Measurements from ENCODE around the gene HIF1A.
"Not testable (repeated sequence)": the region's sequence is repeated elsewhere in the genome, so short reads cannot be mapped to it uniquely, and the experiment has no call there.

The HIF1A gene

DNA sequence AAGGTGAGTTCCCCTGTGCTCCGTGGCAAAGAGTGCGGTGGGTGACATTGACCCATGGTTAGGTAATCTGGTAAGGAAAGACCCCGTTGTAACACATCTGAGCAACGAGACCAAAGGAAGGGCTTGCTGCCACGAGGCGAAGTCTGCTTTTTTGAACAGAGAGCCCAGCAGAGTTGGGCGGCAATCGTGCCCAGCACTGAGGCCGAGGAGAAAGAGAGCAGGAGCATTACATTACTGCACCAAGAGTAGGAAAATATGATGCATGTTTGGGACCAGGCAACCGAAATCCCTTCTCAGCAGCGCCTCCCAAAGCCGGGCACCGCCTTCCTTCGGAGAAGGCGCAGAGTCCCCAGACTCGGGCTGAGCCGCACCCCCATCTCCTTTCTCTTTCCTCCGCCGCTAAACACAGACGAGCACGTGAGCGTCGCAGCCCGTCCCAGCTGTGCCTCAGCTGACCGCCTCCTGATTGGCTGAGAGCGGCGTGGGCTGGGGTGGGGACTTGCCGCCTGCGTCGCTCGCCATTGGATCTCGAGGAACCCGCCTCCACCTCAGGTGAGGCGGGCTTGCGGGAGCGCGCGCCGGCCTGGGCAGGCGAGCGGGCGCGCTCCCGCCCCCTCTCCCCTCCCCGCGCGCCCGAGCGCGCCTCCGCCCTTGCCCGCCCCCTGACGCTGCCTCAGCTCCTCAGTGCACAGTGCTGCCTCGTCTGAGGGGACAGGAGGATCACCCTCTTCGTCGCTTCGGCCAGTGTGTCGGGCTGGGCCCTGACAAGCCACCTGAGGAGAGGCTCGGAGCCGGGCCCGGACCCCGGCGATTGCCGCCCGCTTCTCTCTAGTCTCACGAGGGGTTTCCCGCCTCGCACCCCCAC lies at the start of gene HIF1A:
Gene HIF1A (plus strand): TSS at position 684 of the 865 bp plus-strand sequence. CDS start 292 bp downstream, outside the sequence.
- DNase-seq, result peak; percentile 100

DNA sequence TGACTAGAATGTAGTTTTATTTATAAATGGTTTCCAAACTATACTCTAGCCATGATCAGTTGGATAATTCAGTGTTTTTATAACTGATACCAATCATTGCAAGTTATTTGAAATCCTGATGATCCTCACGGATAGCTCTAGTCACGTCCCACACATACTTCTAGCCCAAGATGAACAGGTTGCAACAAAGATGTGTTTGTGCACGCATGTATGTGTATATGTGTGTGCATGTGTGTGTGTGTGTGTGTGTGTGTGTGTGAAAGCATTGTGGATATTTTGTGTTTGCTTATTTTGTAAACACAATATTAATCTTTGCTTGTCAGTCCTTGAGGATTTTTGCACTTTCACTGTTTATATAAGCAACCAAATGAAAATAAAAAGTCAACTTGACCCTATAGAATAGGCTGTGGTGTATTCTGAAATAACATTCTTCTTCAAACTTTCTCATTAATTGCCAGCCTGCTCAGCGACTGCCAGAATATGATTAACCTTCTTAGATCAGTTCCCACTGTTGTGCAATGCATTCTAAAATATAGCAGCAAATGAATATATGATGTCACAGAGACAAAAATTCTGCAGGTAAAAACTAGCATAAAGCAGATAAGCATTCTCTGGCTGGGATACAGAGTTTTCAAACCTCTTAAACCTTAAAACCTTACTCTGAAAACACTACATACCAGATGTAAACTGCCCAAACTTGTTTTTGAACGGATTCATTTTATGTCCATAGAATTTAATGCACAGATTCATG lies 48.8 kb upstream of the HIF1A start:
- DNase-seq, result no peak

DNA sequence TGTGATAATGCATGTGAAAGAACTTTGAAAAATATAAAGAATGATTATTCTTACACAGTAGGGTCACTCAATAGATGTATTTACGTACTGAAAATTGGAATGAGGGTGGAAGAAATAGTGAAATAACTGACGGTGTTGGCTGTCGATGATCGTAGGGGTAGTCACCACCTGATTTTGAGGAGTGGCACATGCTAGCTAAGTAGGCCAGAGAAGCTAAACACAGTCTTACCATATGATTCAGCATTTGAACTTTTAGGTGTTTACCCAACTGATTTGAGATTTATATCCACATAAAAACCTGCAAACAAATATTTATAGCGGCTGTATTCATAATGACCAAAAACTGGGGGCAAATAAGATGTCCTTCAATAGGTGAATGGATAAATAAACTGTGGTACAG lies 47.6 kb upstream of the HIF1A start:
- no peak for DNase-seq

DNA sequence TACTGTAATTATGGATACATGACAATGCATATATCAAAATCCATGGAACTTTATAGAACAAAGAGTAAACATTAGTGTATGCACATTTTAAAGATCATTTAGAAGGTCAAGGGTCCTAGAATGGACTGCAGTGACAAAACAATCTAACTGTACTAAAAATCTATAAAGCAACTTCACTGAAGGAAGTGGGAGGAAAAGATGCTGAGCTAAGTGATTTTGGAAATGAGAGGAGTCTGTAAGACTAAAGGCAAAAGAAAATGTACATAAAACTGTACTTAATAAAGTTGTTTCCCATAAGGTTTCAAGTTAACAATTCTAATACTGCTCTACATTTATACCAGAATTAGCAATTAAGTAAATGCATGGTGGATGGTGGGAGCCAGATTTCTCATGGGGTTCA lies 46.9 kb upstream of the HIF1A start:
- DNase-seq, result no peak

DNA sequence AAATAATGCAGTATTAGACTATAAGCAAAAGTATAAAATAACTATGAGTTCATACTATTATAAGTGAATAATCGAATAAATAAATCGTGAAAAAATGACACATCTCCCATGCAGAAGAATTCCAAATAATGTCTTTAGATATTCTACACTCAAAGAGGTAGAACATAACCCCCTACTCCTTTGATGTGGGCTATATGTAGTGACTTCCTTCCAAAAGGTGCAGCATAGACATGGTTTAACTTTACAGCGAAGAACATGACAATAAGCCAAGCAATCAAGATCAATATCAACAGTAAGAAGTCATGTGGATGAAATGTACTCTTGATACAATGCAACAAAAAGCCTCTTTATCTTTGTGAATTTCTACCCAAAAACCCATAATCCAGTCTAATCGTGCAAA lies 46.0 kb upstream of the HIF1A start:
- DNase-seq, result no peak

DNA sequence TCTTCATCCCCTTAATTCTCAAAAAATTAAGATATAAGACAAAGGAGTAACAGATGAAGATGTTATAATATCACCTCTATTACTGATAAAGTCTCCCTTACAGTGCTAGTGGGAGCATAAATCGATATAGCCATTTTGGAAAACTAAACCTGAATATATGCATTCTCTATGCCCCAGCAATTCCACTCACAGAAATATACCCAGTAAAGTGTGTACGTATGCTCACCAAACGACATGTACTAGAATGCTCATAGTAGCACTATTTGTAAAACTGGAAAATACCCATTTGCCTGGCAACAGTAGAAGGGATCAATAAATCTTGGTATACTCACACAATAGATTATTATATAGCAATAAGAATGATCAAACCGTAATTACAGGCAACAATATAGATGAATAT lies 44.0 kb upstream of the HIF1A start:
- no peak for DNase-seq

DNA sequence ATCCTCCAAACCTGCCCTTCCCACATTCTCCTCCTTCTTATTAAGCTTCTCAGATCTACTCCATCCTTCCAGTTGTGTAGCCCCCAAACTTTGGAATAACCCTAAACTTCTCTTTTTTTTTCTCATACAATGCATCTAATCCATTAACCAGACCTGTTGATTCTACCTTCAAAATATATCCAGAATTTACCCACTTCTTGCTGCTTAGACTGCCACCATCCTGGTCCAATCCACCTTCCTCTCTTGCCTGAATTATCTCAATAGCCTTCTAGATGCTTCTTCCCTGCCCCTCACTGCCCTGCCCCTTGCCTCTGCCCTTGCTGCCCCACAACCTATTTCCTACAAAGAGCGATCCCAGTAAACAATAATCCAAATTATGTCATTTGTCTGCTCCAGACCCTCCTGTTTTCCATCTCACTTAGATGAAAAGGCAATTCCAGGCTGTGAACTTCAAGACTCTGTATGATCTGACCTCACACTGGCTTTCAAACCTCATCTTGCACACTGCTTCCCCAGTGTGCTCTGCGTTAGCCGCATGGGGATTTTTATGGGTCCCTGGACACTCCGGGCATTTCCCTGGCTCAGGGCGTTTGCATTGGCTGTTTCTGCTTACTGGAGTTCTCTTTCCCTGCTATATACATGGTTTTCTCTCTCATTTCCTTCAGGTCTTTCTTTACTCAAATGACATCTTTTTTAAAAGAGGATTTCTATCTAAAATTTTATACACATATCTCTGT lies 42.6 kb upstream of the HIF1A start:
- DNase-seq, result peak; percentile 65

DNA sequence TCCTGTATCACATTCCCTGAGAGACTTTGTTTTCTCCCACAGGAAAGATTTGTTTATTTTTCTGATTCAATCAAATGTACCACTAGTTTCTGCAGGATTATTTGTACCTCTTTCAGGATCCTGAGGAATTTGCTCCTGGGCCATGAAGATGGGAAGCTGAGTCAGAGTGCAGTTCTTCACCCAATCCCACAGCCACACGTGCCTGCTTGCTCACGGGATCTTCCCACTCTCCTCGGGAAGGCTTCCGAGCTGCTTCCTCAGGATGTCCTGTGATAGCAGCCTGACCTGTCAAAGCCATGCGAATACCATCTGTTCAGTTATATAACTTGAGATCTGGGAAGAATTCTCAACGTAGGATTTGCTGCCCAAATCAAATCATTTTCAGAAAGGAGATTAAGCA lies 41.8 kb upstream of the HIF1A start:
- DNase-seq, result peak; percentile 36

DNA sequence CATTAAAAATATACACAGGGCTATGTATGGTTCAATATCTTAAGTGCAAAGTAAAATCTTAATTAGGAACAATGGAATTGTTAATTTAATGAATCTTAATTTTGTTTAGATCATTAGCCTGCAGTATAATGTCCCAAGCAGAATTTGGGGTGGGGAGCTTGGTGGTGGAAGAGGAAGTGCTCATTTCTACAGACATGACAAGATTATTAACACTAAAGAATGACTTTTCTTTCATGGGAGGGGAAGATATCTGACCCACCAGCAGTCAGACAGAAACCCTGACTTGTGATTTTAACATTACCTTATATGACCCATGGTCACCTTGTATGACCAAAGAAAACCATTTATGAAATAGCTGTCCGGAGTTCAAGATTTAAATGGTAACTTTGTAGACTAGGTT lies 41.3 kb upstream of the HIF1A start:
- no peak for DNase-seq

DNA sequence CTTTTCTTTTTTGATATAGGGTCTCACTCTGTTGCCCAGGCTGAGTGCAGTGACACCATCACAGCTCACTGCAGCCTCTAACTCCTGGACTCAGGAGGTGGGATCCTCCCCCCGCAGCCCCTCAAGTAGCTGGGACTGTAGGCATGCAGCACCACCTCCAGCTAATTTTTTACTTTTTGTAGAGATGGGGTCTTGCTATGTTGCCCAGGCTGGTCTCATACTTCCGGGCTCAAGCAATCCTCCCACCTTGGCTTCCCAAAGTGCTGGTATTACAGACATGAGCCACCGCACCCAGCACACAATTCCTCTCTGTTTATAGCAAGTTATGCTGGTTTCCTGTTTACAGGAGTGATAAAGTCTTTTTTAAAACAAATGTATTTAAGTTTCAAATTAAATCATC lies 39.5 kb upstream of the HIF1A start:
- DNase-seq, result no peak

DNA sequence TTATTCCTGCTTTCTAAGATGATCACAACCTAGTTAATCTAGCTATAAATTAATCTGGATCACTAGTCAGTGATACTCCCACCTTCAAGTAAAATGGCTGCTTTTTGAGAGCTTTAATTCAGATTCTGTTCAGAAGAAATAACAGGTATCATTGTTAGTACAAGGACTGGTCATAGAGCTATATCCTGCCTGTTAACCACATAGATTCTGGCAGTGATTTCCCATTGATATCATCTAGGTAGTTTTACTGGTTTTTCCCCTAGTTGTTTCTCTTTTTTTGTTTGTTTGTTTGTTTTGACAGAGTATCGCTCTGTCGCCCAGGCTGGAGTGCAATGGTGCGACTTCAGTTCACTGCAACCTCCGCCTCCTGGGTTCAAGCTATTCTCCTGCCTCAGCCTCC lies 39.0 kb upstream of the HIF1A start:
- no peak for DNase-seq

DNA sequence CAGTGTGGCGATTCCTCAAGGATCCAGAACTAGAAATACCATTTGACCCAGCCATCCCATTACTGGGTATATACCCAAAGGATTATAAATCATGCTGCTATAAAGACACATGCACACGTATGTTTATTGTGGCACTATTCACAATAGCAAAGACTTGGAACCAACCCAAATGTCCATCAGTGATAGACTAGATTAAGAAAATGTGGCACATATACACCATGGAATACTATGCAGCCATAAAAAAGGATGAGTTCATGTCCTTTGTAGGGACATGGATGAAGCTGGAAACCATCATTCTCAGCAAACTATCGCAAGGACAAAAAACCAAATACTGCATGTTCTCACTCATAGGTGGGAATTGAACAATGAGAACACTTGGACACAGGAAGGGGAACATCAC lies 37.2 kb upstream of the HIF1A start:
- not testable (repeated sequence) for DNase-seq

DNA sequence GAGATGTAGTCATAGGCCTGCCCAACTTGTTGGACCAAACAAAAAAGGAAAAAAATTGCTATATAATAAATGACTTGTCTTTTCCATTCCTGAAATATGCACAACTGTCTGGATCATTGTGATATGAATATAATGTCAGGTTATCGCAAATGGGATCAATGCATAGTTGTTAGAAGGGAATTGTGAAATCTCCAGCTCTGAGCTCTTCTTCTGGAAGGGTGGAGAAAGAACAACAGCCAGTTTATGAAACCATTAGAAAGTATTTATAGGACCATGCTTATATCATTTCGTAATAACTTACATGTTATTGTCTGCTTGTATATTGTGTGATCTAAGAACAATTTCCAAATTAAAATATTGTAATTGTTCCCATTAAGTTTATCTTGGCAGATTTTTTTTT lies 35.7 kb upstream of the HIF1A start:
- no peak for DNase-seq

DNA sequence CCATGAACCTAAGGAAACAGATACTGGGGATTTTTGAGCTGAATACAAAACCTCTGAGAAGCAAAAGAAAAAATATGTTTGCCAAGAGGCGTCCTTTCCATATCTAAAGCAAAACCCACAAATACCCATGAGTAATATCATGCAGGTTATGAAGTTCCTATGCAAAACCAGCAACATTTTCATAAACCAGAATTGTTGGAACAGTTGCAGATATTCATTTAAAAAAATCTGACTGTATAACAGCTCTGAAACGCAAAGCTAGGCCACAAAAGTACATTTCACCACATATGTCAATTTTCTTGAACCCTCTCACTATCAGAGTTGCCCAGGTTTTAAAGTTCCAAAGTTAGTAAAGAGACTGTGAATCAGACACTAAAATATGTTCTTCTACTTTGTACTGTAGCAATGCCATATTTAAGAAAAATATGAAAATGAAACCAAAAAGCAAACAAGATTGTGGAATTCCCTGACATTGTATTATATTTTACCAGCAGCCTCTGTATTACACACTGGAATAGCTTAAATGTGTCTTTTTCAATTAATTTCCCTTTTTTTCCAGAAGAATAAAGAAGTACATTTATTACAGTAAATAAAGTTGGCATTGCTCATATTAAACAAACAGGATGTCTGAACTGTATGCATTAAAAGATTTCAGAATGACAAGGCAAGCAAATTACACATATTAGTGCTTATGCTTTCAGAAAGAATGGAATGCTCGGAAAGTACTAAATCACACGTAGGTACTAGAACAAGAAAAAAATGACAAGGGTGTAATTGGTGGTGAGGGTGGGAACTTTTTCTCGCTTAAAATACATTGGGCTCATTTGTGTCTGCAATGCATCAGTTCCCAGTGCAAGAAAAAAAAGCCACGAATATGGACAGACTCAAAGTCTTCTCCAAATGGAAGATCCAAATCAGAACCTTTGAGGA lies 33.6 kb upstream of the HIF1A start:
- no peak for DNase-seq

DNA sequence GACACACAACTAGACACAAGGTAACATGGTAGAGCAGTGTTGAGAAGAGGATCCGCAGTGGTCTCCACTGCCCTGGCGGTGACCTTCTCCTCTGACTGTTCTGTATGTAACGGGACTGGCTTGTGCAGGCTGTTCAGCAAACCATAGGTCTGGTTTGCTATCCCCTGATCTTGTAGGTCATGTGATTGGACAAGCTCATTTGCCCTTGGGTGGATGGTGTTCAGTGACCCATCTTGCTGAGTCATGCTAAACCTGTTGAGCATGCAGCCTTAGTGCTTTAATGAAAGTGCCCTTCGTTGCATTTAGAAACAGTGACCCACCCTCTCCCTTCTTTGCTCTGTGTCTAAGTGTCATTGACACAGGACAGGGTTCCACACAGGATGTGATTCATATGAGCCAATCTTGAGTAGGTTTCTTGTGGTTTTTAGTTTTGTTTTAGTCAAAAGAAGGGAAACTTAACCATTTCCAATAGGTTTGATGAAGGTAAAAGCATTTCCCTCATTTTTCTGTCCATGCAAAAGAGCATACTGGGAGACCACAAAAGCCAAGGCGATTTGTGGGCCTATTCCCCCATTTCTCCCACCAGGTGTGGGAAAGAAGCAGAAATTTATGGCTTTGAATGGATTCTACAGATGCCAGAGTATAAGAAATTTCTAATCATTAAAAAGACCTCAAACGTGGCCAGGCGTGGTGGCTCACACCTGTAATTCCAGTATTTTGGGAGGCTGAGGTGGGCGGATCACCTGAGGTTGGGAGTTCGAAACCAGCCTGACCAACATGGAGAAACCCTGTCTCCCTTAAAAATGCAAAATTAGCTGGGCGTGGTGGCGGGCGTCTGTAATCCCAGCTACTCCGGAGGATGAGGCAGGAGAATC lies 32.6 kb upstream of the HIF1A start:
- DNase-seq, result peak; percentile 40

DNA sequence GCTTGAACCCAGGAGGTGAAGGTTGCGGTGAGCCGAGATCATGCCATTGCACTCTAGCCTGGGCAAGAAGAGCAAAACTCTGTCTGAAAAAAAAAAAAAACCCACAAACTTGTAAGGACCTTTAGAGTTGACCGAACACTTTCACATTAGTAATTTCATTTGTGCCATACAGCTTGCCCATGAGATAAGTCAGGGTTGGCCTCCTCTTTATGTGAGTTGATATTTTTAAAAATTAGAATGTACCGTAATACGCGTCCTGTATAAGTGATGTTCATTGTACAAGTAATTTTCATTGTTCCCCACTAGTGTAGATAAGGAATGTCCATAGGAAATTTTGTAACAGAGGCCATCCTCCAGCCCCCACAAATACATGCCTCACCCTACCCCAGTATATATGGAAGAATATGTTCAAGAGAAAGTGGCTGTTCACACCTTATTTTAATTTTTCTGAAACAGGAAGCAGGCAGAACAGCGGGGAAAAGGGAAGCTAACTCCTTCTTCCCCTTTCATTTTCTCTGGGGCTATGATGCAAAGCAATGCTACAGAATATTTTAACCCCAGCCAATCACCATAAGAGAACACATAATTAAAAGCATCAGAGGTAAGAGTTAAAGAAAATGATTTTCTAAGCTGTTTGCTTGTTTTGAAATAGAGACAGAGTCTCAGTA lies 31.9 kb upstream of the HIF1A start:
- DNase-seq, result no peak

DNA sequence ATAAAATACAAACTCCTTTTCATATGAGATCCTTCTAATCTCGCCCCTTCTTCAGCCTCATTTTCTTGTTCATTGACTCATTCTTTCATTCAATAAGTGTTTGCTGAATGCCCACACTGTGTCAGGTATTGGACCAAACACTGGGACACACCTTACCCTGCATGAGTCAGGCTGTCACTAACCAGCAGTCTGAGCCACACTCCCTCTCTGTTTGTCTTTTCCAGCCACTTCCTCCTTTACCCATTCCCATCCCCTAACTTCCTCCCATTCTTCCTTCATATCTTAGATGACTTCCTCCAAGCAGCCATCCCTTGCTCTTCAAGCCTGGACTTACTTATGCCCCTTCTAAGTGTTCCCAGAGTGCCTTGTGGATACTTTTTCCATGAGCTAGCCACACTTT lies 27.0 kb upstream of the HIF1A start:
- no peak for DNase-seq

DNA sequence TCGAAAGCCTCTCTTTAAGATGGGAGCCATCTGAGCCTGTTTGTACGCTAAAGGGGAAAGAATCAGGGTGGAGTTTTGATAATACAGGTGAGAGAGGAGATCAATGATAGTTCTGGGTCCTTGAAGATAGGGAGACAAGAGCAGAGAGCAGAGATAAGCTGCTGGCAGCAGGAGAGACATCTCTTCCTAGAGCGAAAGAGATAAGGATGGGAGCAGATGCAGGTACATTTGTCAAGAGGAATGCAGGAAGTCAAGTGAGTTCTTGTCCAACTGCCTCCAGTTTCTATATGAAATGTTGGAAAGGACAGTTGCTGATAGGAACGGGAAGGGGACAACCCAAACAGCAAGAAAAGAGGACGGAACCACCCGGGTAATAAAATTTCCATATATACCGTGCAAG lies 24.7 kb upstream of the HIF1A start:
- no peak for DNase-seq

DNA sequence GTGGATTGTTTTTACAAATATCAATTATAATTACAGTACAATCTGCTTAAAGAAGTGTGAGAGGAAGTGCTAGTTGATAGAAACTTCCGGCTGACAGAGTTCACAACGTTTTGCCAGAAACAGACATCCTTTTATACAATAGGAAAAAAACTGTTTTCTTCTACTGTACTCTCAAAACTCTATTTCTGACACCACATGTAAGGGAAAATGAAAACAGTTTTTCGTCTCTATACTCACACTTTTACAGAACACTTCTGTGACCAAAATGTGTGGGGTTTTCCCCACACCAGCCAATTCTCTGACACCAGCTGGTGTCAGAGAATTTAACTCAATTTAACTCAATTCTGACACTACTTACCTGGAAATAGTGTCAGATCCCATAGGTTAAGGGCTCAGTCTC lies 24.2 kb upstream of the HIF1A start:
- no peak for DNase-seq

DNA sequence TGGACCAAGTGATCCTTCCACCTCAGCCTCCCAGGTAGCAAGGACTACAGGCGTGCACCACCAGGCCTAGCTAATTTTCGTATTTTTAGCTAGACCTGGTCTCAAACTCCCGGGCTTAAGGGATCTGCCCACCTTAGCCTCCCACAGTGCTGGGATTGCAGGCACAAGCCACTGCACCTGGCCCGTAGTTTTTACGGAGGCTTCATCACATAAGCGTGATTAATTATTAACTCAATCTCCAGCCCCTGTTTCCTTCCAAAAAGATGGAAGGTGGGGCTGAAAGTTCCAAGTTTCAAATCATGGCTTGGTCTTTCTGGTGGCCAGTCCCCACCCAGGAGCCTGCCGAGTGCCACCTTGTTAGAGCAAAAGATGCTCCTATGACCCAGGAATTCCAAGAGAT lies 22.5 kb upstream of the HIF1A start:
- no peak for DNase-seq

DNA sequence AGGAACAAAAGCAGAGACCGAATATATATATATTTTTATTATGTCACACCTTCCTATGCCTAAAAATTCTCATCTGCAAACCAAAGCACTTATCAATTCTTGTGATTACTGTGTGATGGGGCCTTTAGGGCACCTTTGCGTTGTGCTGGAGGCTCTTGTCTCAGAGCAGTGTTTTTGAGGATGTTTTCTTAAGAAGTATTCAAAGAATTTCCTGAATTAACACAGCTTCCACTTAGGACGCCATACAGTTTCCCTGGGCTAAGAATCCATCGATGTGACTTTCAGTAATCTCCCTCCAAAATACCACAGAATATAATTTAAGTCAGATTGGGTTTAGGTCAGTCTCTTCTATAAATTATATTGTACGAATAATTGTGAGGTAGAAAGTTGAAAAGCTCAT lies 22.0 kb upstream of the HIF1A start:
- no peak for DNase-seq

Data from NCI-H69 (cell line).